Upper lobe of left lung (tissue), 6 donors: ENCODE results near the gene IL1RL2. TPM values are rescaled to one million over a fixed set of nuclear protein-coding genes. Genes with fewer than 3 reads are reported as not detected.

ENCODE experiments used
- ATAC-seq, 2 donors: fragments of 200-7000 bp; cut with Tn5 transposase; one replicate each; pipeline ENCODE4 v1.9.1; 2022; ENCODE audit warnings: mild to moderate bottlenecking in 2 of 2, moderate library complexity in 2 of 2; ENCODE audit not compliant: low FRiP score in 2 of 2
- DNase-seq, 2 donors: peaks; one replicate each; pipeline ENCODE4 v3.0.0-alpha.2; 2019 to 2020
- H3K27ac ChIP-seq, 4 donors: fragments of 200-600 bp; sonication (generic); one replicate each; pipeline ENCODE4 v1.5.1; 2016 to 2019
- H3K27me3 ChIP-seq, 4 donors: fragments of 200-600 bp; sonication (generic); one replicate each; pipeline ENCODE4 v1.5.1; 2017 to 2019
- H3K36me3 ChIP-seq, 4 donors: fragments of 200-600 bp; sonication (generic); one replicate each; pipeline ENCODE4 v1.5.1; 2016 to 2019
- H3K4me1 ChIP-seq, 4 donors: fragments of 200-600 bp; sonication (generic); one replicate each; pipeline ENCODE4 v1.5.1; 2018 to 2019
- H3K4me3 ChIP-seq, 4 donors: fragments of 200-600 bp; sonication (generic); one replicate each; pipeline ENCODE4 v1.5.1; 2017 to 2019; ENCODE audit warnings: mild to moderate bottlenecking in 2 of 4, moderate library complexity in 1 of 4
- H3K9me3 ChIP-seq, 4 donors: fragments of 200-600 bp; sonication (generic); one replicate each; pipeline ENCODE4 v1.5.1; 2018 to 2019
- CTCF ChIP-seq, 6 experiments: fragments of 450-650 bp in 4 of 6; fragments of 200-600 bp in 2 of 6; sonication (generic) in 2 of 6; IDR thresholded peaks; one replicate each; pipeline ENCODE4 v1.5.1; 2016 to 2019; ENCODE audit warnings: antibody characterized with exemption in 6 of 6
- EP300 ChIP-seq, 4 donors: sonication (generic); formaldehyde crosslinking; IDR thresholded peaks; one replicate each; pipeline ENCODE4 v1.5.1; 2017; ENCODE audit warnings: antibody characterized with exemption in 4 of 4, control low read depth in 2 of 4
- POLR2A ChIP-seq, 4 donors: fragments of 450-650 bp; IDR thresholded peaks; one replicate each; pipeline ENCODE4 v1.5.1; 2016 to 2017; ENCODE audit warnings: antibody characterized with exemption in 4 of 4, mild to moderate bottlenecking in 2 of 4
- POLR2AphosphoS5 ChIP-seq, 2 donors: sonication (generic); formaldehyde crosslinking; IDR thresholded peaks; one replicate each; pipeline ENCODE4 v1.5.1; 2017; ENCODE audit warnings: antibody characterized with exemption in 2 of 2
- WGBS, 2 donors: methylation state at CpG; one replicate each; pipeline ENCODE4 v1.1.5; 2017 to 2018; 5-methylcytosine and 5-hydroxymethylcytosine counted together
- total RNA-seq, 6 donors: library from RNA; depleted of rRNA in 4 of 6; stranded (reverse); fragments of >200 nt in 4 of 6; gene quantifications; one replicate each; pipeline versions ENCODE4 v1.1.0 to v1.2.1, GENCODE V29; 2016 to 2021
- donor health status: DM: no; HTN: no; CAD: no; lungs with moderate emphysema.
- donor health status: DM: no; HTN: yes; CAD: no; lungs with severe emphysema.

IL1RL2 gene
- total RNA-seq, 6 donors from 2014 or later, result 0.57 to 1.7 (median 1.4) TPM; not detected in 1

- WGBS, 2 donors, result 62 to 67% methylated on average over 2 of the region's 2 CpGs
- ATAC-seq (no peak), DNase-seq (no peak)
- H3K4me1 ChIP-seq, result peaks cover 0 to 12% (median 7%) of the 10 kb centered on the region in 4 donors
- no peaks in the 10 kb centered on the region for H3K9me3 ChIP-seq
- TF ChIP-seq EP300 (IDR thresholded peaks at IDR 0.05) (no peak), CTCF (IDR thresholded peaks at IDR 0.05) (no peak), POLR2A (IDR thresholded peaks at IDR 0.05) (no peak), POLR2AphosphoS5 (IDR thresholded peaks at IDR 0.05) (no peak)
- H3K36me3 ChIP-seq, result peaks cover 0 to 3% (median 0%) of the 10 kb centered on the region in 4 donors
- no peaks in the 10 kb centered on the region for H3K27me3 ChIP-seq
- H3K4me3 ChIP-seq, result no peak overlapping the region
- no peak overlapping the region for H3K27ac ChIP-seq
Observed at GRCh38 chr2:102184018-102184417, 2.8 kb upstream of the IL1RL2 start.

- DNase-seq (no peak), ATAC-seq (no peak)
- TF ChIP-seq POLR2A (IDR thresholded peaks at IDR 0.05) (no peak), POLR2AphosphoS5 (IDR thresholded peaks at IDR 0.05) (no peak), EP300 (IDR thresholded peaks at IDR 0.05) (no peak)
- Histone ChIP-seq H3K4me1 (peaks cover 0 to 12% (median 7%) of the 10 kb centered on the region in 4 donors), H3K9me3 (no peaks in the 10 kb centered on the region), H3K4me3 (no peak overlapping the region), H3K27me3 (no peaks in the 10 kb centered on the region), H3K36me3 (no peaks in the 10 kb centered on the region), H3K27ac (no peak overlapping the region)
- 97 to 98% methylated on average over 1 of the region's 1 CpG for WGBS, 2 donors
Observed at GRCh38 chr2:102184568-102184967, 2.3 kb upstream of the IL1RL2 start.

GRCh38 chr2:102185347-102185746, 1.5 kb upstream of the IL1RL2 start:
- no peaks in the 10 kb centered on the region for H3K27me3 ChIP-seq
- 10 to 17% methylated on average over 2 of the region's 2 CpGs for WGBS, 2 donors
- no peak overlapping the region for H3K27ac ChIP-seq
- no peak for DNase-seq
- H3K4me1 ChIP-seq, result peaks cover 0 to 12% (median 7%) of the 10 kb centered on the region in 4 donors
- TF ChIP-seq POLR2AphosphoS5 (IDR thresholded peaks at IDR 0.05), result peak in 1 of 2 donors; percentile 37
- TF ChIP-seq EP300 (IDR thresholded peaks at IDR 0.05), result no peak
- peak; percentile 38 to 63 (median 47) for TF ChIP-seq CTCF (IDR thresholded peaks at IDR 0.05)
- H3K36me3 ChIP-seq, result no peaks in the 10 kb centered on the region
- no peak for ATAC-seq
- no peaks in the 10 kb centered on the region for H3K9me3 ChIP-seq
- H3K4me3 ChIP-seq, result no peak overlapping the region

GRCh38 chr2:102187496-102188150, 800 bp downstream of the IL1RL2 start:
- Histone ChIP-seq H3K9me3 (no peaks in the 10 kb centered on the region), H3K4me1 (peaks cover 0 to 10% (median 2%) of the 10 kb centered on the region in 4 donors), H3K27me3 (no peaks in the 10 kb centered on the region), H3K36me3 (no peaks in the 10 kb centered on the region), H3K4me3 (peak overlapping the region; percentile 28 to 59 (median 48)), H3K27ac (peak overlapping the region in 2 of 4 donors; percentile 42 to 68)
- DNase-seq (peak; percentile 69 to 89), ATAC-seq (peak; percentile 80 to 92)
- TF ChIP-seq POLR2AphosphoS5 (IDR thresholded peaks at IDR 0.05) (peak in 1 of 2 donors; percentile 5), POLR2A (IDR thresholded peaks at IDR 0.05) (peak in 1 of 4 donors; percentile 27), EP300 (IDR thresholded peaks at IDR 0.05) (no peak), CTCF (IDR thresholded peaks at IDR 0.05) (peak in 5 of 6 experiments; percentile 23 to 58 (median 44))
- WGBS, 2 donors, result 30 to 58% methylated on average over 19 to 50 of the region's 50 CpGs

GRCh38 chr2:102190430-102191107, 3.7 kb downstream of the IL1RL2 start:
- Histone ChIP-seq H3K4me1 (peaks cover 0 to 6% (median 2%) of the 10 kb centered on the region in 4 donors), H3K4me3 (no peak overlapping the region), H3K27ac (no peak overlapping the region), H3K36me3 (no peaks in the 10 kb centered on the region), H3K9me3 (no peaks in the 10 kb centered on the region), H3K27me3 (no peaks in the 10 kb centered on the region)
- TF ChIP-seq POLR2A (IDR thresholded peaks at IDR 0.05) (no peak), CTCF (IDR thresholded peaks at IDR 0.05) (no peak), EP300 (IDR thresholded peaks at IDR 0.05) (no peak), POLR2AphosphoS5 (IDR thresholded peaks at IDR 0.05) (no peak)
- ATAC-seq (no peak), DNase-seq (no peak)
- WGBS, 2 donors, result 82 to 84% methylated on average over 10 of the region's 10 CpGs
